Nasal cavity respiratory epithelium epithelial cell of viscerocranial mucosa (primary cell): ENCODE measurements around the gene B4GALT5. TPM values are rescaled to one million over a fixed set of nuclear protein-coding genes. Genes with fewer than 3 reads are reported as not detected.

Experiments
- total RNA-seq: library from RNA; depleted of rRNA; stranded (reverse); fragments of >200 nt; gene quantifications from 2 replicates; pipeline ENCODE4 v1.2.3, GENCODE V29; 2014

Gene B4GALT5, protein sequence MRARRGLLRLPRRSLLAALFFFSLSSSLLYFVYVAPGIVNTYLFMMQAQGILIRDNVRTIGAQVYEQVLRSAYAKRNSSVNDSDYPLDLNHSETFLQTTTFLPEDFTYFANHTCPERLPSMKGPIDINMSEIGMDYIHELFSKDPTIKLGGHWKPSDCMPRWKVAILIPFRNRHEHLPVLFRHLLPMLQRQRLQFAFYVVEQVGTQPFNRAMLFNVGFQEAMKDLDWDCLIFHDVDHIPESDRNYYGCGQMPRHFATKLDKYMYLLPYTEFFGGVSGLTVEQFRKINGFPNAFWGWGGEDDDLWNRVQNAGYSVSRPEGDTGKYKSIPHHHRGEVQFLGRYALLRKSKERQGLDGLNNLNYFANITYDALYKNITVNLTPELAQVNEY
- 12.6 and 45.3 TPM in 2 replicates for total RNA-seq

DNA sequence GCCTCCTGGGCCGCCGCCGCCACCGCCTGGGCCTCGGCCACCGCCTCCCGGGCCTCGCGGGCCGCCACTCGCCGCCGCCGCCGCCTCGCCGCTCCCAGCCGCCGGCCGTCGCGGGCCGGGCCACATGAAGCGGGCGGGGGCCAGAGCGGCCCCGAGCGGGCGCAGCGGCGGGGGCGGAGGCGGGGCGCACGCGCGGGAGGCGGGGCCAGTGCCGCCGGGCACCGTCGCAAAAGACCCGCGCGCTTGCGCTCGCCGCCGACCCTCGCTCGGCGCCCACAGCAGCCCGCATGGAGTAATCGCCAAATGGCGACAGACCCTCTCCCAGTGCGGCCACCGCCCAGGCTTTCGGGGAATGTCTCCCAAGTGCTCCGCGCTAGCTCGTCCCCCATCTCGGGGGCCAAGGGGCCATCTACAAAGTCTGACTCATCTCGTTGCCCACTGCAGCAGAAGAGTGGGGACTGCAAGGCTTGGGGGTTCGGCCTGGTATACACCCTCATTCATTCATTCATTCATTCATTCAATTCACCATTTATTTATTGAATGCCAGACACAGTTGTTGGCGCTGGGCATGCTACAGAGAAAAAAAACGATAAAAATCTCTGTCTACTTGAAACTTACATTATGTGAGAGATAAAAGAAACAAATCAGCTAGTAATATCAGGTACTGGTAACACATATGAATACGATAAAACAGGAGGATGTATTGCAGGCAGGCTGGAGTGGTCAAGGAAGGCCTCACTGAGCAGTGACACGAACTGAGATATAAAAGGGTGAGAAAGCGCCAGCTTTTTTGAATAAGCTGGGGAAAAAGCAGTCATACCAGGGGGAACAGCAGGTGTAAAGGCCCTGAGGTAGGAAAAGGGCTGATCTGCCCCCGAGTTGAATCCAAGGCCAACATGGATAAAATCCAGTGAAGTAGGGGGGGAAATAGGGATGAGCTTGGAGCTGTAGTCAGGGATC, at the start of gene B4GALT5:
Gene B4GALT5 (minus strand): TSS at position 126 of the 960 bp plus-strand sequence. CDS start 188 bp downstream, outside the sequence.

Other genes starting within 250 kb of the B4GALT5 start
- gene KCNB1, start 231.2 kb downstream of the B4GALT5 start, total RNA-seq: under 0.01 TPM in 1 of 2 replicates, not detected in the other
- not detected in 2 replicates for gene PTGIS, start 145.7 kb downstream of the B4GALT5 start, total RNA-seq
- 2.7 and 6.5 TPM in 2 replicates for gene SLC9A8, start 99.0 kb upstream of the B4GALT5 start, total RNA-seq
- gene SPATA2, start 201.7 kb upstream of the B4GALT5 start, total RNA-seq: 1.7 and 4.4 TPM in 2 replicates
- 34.5 and 51.9 TPM in 2 replicates for gene RNF114, start 222.5 kb upstream of the B4GALT5 start, total RNA-seq